GM23248 (cell line): ENCODE results near the gene CNTLN. TPM values are rescaled to one million over a fixed set of nuclear protein-coding genes. Genes with fewer than 3 reads are reported as not detected.
A peak's percentile ranks its signal among the peaks of the same experiment; 100 is the strongest.

Experiments used
- DNase-seq: peaks from one replicate; pipeline ENCODE4 v3.0.0-alpha.2; 2015
- H2AFZ ChIP-seq: fragments of 200-600 bp; sonication (generic); 2 replicates; pipeline ENCODE4 v1.6.1; 2016; ENCODE audit warnings: antibody characterized with exemption
- H3F3A ChIP-seq: fragments of 200-600 bp; sonication (generic); 2 replicates; pipeline ENCODE4 v1.6.1; 2016; ENCODE audit warnings: mild to moderate bottlenecking, antibody characterized with exemption, mixed run types; ENCODE audit not compliant: insufficient read depth
- H3K27ac ChIP-seq: fragments of 200-600 bp; sonication (generic); 2 replicates; pipeline ENCODE4 v1.5.1; 2016; ENCODE audit warnings: mild to moderate bottlenecking
- H3K27me3 ChIP-seq: fragments of 200-600 bp; sonication (generic); replicated peaks from 2 replicates; pipeline ENCODE4 v1.6.1; 2016; ENCODE audit warnings: mild to moderate bottlenecking; ENCODE audit not compliant: insufficient read depth
- H3K36me3 ChIP-seq: fragments of 200-600 bp; sonication (generic); 2 replicates; pipeline ENCODE4 v1.6.1; 2016; ENCODE audit warnings: low read depth, mild to moderate bottlenecking
- H3K4me1 ChIP-seq: fragments of 200-600 bp; sonication (generic); 2 replicates; pipeline ENCODE4 v1.6.1; 2016; ENCODE audit warnings: mild to moderate bottlenecking; ENCODE audit not compliant: insufficient read depth
- H3K4me2 ChIP-seq: fragments of 200-600 bp; sonication (generic); one replicate; pipeline ENCODE4 v1.6.1; 2016; ENCODE audit warnings: mild to moderate bottlenecking; ENCODE audit not compliant: unreplicated experiment
- H3K4me3 ChIP-seq: fragments of 200-600 bp; sonication (generic); 2 replicates; pipeline ENCODE4 v1.5.1; 2016; ENCODE audit warnings: mild to moderate bottlenecking
- H3K79me2 ChIP-seq: fragments of 200-600 bp; sonication (generic); 2 replicates; pipeline ENCODE4 v1.6.1; 2016; ENCODE audit warnings: mild to moderate bottlenecking; ENCODE audit not compliant: insufficient read depth
- H3K9ac ChIP-seq: fragments of 200-600 bp; sonication (generic); 2 replicates; pipeline ENCODE4 v1.6.1; 2016; ENCODE audit warnings: mild to moderate bottlenecking
- H3K9me2 ChIP-seq: fragments of 200-600 bp; sonication (generic); 2 replicates; pipeline ENCODE4 v1.6.1; 2016; ENCODE audit warnings: mixed run types, mild to moderate bottlenecking, moderate library complexity; ENCODE audit not compliant: insufficient read depth
- H3K9me3 ChIP-seq: fragments of 200-600 bp; sonication (generic); one replicate; pipeline ENCODE4 v1.6.1; 2017; ENCODE audit warnings: low read depth
- H4K20me1 ChIP-seq: fragments of 200-600 bp; sonication (generic); 2 replicates; pipeline ENCODE4 v1.6.0; 2016; ENCODE audit not compliant: insufficient read depth
- EZH2 ChIP-seq: fragments of 200-600 bp; sonication (generic); IDR thresholded peaks from 2 replicates; pipeline ENCODE4 v1.6.1; 2018; ENCODE audit warnings: antibody characterized with exemption, mild to moderate bottlenecking; ENCODE audit not compliant: insufficient read depth, poor library complexity, severe bottlenecking
- EZH2phosphoT487 ChIP-seq: fragments of 200-600 bp; sonication (generic); IDR thresholded peaks from 2 replicates; pipeline ENCODE4 v1.6.1; 2018; ENCODE audit warnings: antibody characterized with exemption, moderate library complexity, mild to moderate bottlenecking, low read depth; ENCODE audit not compliant: insufficient read depth
- WGBS, 2 experiments: methylation state at CpG; one replicate each; pipeline ENCODE4 v1.1.6; 2015 to 2017; ENCODE audit warnings: low lambda C conversion rate in 2 of 2, low coverage in 1 of 2; ENCODE audit errors: missing lambda C conversion rate in 2 of 2; 5-methylcytosine and 5-hydroxymethylcytosine counted together
- in situ Hi-C: fragments of 300-500 bp; cut with MboI; formaldehyde crosslinking; loops from 2 replicates; pipeline ENCODE4 v1.15.0; 2020
- polyA plus RNA-seq: library from polyadenylated mRNA; unstranded; fragments of >200 nt; fragmentation: Nextera tagmentation; extraction: Ambion mirVana; gene quantifications from 2 replicates; pipeline ENCODE4 v1.2.1, GENCODE V29; 2016
- total RNA-seq: library from RNA; depleted of rRNA; stranded (reverse); fragments of >200 nt; shearing (Covaris generic); gene quantifications from 2 replicates; pipeline ENCODE4 v1.2.3, GENCODE V29; 2014

CNTLN gene
- total and polyA plus RNA-seq, 2 experiments from 2014 or later = 4.8 to 7.2 TPM

GRCh38 chr9:17294822-17295624 is 160.2 kb downstream of the CNTLN start:
- DNase-seq = no peak
- Histone ChIP-seq H3K27me3 (no peaks in the 10 kb centered on the region), H2AFZ (no peak overlapping the region), H3K36me3 (no peaks in the 10 kb centered on the region), H3K9me2 (no peaks in the 10 kb centered on the region), H3K9ac (no peak overlapping the region), H3K4me1 (no peaks in the 10 kb centered on the region), H3F3A (no peaks in the 10 kb centered on the region), H3K79me2 (no peaks in the 10 kb centered on the region), H3K27ac (no peak overlapping the region), H4K20me1 (no peaks in the 10 kb centered on the region), H3K4me2 (no peak overlapping the region), H3K4me3 (no peak overlapping the region), H3K9me3 (no peaks in the 10 kb centered on the region)
- WGBS, 2 experiments = 93% methylated on average over 29 to 35 of the region's 41 CpGs
- no peak for TF ChIP-seq EZH2phosphoT487
- TF ChIP-seq EZH2 = no peak
- in situ Hi-C loops = no loop called here

GRCh38 chr9:17315341-17315740 is 180.5 kb downstream of the CNTLN start:
- no peaks in the 10 kb centered on the region for H3K9me3 ChIP-seq
- no peak for DNase-seq
- no peaks in the 10 kb centered on the region for H3K79me2 ChIP-seq
- H3K36me3 ChIP-seq = no peaks in the 10 kb centered on the region
- H4K20me1 ChIP-seq = no peaks in the 10 kb centered on the region
- H3K27me3 ChIP-seq = no peaks in the 10 kb centered on the region
- no peak overlapping the region for H3K4me2 ChIP-seq
- H3K27ac ChIP-seq = no peak overlapping the region
- TF ChIP-seq EZH2 (no peak), EZH2phosphoT487 (no peak)
- in situ Hi-C loops = no loop called here
- peaks cover 6% of the 10 kb centered on the region; the same call in 1 of the 2 replicates for H3K4me1 ChIP-seq
- no peaks in the 10 kb centered on the region for H3K9me2 ChIP-seq
- no peak overlapping the region for H3K9ac ChIP-seq
- H3K4me3 ChIP-seq = no peak overlapping the region
- no peaks in the 10 kb centered on the region for H3F3A ChIP-seq
- H2AFZ ChIP-seq = no peak overlapping the region

GRCh38 chr9:17318821-17319320 is 184.0 kb downstream of the CNTLN start:
- Histone ChIP-seq H3K9me3 (no peaks in the 10 kb centered on the region), H3K36me3 (no peaks in the 10 kb centered on the region), H3F3A (no peaks in the 10 kb centered on the region), H2AFZ (no peak overlapping the region), H3K27me3 (no peaks in the 10 kb centered on the region), H3K4me2 (no peak overlapping the region), H4K20me1 (no peaks in the 10 kb centered on the region), H3K79me2 (no peaks in the 10 kb centered on the region), H3K9ac (no peak overlapping the region), H3K27ac (no peak overlapping the region), H3K4me1 (peaks cover 6% of the 10 kb centered on the region; the same call in 1 of the 2 replicates), H3K4me3 (no peak overlapping the region), H3K9me2 (no peaks in the 10 kb centered on the region)
- peak; percentile 13 for DNase-seq
- no peak for TF ChIP-seq EZH2phosphoT487
- no peak for TF ChIP-seq EZH2
- 83 to 89% methylated on average over 4 of the region's 4 CpGs for WGBS, 2 experiments
- in situ Hi-C loops = no loop called here

DNA sequence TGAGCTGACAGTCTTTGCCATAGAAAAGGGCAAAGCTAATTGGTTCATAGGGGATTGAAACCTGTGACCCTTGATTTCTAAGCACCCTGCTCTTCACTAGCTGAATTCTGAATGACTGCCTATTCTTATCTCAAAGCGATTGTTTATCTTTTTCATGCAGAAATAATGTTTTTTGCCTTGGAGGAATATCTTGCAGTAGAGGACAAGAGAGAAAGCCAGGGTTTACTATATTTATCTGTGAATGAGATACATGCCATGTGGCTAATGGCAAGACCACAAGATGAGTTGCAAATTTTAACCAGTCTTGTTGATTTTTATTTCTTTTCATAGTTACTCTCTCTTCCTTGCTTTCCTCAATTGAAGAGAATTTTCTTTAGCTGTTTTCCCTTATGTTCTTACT is 185.0 kb downstream of the CNTLN start:
- Histone ChIP-seq H3K79me2 (no peaks in the 10 kb centered on the region), H3K27me3 (no peaks in the 10 kb centered on the region), H3K4me3 (no peak overlapping the region), H3K9me3 (no peaks in the 10 kb centered on the region), H3K27ac (no peak overlapping the region), H4K20me1 (no peaks in the 10 kb centered on the region), H3F3A (no peaks in the 10 kb centered on the region), H2AFZ (no peak overlapping the region), H3K9me2 (no peaks in the 10 kb centered on the region), H3K9ac (no peak overlapping the region), H3K4me1 (peaks cover 6% of the 10 kb centered on the region; the same call in 1 of the 2 replicates), H3K4me2 (no peak overlapping the region), H3K36me3 (no peaks in the 10 kb centered on the region)
- DNase-seq = no peak
- in situ Hi-C loops = no loop called here
- WGBS, 2 experiments = 100% methylated on average over 1 of the region's 1 CpG
- TF ChIP-seq EZH2phosphoT487 = no peak
- no peak for TF ChIP-seq EZH2
